Measurements from ENCODE around the gene FHAD1. TPM values are rescaled to one million over a fixed set of nuclear protein-coding genes. Genes with fewer than 3 reads are reported as not detected.
A peak's percentile ranks its signal among the peaks of the same experiment; 100 is the strongest.

Gene FHAD1
- total RNA-seq, 1 experiment from 2014 or later, result 3.5 TPM

DNA sequence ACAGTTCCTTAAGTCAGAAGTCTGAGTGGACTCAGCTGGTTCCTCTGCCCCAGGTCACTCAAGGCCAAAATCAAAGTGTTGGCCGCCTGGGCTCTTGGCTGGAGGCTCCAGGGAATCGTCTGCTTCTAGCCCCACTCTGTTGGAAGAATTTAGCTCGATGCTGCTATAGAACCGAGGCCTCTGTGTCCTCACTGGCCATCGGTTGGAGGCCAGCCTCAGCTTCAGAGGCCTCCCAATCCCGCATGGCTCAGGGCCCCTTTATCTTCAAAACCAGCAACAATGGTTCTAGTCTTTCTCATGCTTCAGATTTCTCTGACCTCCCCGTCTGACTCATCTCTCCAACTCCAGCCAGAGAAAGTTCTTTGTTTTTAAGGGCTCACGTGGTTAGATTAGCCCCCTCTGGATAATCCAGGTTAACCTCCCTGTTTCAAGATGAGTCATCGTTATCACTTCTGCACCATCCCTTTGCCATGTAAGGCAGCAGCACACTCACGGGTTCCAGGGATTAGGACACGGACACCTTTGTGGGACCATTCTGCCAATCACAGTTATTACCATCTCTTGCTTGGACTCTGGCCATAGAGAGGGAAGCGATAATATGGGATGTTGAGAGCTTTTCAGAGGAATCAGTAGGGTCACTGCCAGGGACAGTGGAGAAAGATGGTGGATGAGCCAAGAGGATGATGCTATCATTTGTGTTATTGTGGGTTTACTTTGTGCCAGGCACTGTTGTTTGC lies 13.6 kb downstream of the FHAD1 start (continued):
- TF ChIP-seq, protein P1, sequence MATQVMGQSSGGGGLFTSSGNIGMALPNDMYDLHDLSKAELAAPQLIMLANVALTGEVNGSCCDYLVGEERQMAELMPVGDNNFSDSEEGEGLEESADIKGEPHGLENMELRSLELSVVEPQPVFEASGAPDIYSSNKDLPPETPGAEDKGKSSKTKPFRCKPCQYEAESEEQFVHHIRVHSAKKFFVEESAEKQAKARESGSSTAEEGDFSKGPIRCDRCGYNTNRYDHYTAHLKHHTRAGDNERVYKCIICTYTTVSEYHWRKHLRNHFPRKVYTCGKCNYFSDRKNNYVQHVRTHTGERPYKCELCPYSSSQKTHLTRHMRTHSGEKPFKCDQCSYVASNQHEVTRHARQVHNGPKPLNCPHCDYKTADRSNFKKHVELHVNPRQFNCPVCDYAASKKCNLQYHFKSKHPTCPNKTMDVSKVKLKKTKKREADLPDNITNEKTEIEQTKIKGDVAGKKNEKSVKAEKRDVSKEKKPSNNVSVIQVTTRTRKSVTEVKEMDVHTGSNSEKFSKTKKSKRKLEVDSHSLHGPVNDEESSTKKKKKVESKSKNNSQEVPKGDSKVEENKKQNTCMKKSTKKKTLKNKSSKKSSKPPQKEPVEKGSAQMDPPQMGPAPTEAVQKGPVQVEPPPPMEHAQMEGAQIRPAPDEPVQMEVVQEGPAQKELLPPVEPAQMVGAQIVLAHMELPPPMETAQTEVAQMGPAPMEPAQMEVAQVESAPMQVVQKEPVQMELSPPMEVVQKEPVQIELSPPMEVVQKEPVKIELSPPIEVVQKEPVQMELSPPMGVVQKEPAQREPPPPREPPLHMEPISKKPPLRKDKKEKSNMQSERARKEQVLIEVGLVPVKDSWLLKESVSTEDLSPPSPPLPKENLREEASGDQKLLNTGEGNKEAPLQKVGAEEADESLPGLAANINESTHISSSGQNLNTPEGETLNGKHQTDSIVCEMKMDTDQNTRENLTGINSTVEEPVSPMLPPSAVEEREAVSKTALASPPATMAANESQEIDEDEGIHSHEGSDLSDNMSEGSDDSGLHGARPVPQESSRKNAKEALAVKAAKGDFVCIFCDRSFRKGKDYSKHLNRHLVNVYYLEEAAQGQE (IDR thresholded peaks at IDR 0.05; ENCODE audit: low read depth), result no peak

DNA sequence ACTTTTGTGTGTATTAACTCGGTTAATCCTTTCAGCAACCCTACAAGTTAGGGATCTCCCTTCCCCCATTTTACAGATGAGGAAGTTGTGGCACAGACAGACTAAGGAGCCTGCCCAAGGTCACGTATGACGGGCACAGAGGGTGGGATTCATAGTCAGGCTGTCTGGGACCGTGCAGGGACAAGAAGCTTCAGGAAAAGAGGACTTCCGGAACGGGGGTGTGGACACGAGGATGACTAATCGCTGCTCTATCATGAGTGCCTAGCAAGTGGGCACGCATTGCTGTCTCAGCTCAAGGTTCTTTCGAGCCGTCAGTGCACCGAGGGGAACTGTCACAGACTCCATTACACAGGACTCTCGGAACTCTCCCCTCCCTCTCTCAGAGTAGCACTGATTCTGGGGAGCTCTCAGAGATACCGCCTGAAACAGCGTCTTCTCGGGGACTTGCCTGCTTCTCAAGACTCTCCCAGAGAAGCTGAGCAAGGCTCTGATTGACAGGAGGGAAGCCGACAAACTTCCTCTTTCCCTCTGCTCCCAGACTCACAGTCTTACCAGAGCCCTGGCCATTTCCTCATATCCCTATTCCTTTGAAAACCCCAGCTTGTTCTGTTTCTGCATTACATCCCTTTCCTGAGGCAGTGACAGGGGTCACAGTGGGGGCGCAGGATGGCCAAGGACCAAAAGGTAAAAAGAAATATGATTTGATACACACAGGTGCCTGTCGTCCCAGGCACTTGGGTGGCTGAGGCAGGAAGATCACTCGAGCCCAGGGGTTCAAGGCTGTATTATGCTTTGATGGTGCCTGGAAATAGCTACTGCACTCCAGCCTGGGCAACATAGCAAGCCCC lies 14.4 kb downstream of the FHAD1 start:
- H3K4me3 ChIP-seq (replicated peaks in 1 of 2; ENCODE audit: low read depth in 1 of 2, low read length in 2 of 2), result peak overlapping the region; percentile 37 to 56
- no peaks in the 10 kb centered on the region for H3K27me3 ChIP-seq (ENCODE audit: insufficient read depth, low read length)
- intact Hi-C loops (cut with micrococcal nuclease), result no loop called here
- no peaks in the 10 kb centered on the region for H4K20me1 ChIP-seq (ENCODE audit: insufficient read depth)
- peak overlapping the region; percentile 71 for H2AFZ ChIP-seq (ENCODE audit: low read depth, low read length, poor library complexity, severe bottlenecking)
- no TSS peak for BruUV-seq (replicated peaks)
- TF ChIP-seq CBX3 (IDR thresholded peaks at IDR 0.05; ENCODE audit: low read depth) (peak; percentile 69), EGR1 (IDR thresholded peaks at IDR 0.05; ENCODE audit: low read depth) (peak; percentile 47; the same call in 1 of the 2 replicates), EZH2phosphoT487 (IDR thresholded peaks at IDR 0.05; ENCODE audit: borderline replicate concordance) (no peak), EZH2 (IDR thresholded peaks at IDR 0.05) (no peak), ELF1 (IDR thresholded peaks at IDR 0.05; ENCODE audit: borderline replicate concordance, low read depth) (no peak; the same call in 1 of the 2 replicates), JUND (IDR thresholded peaks at IDR 0.05) (peak; percentile 73), FOSL1 (IDR thresholded peaks at IDR 0.05; ENCODE audit: low read depth) (peak; percentile 71), YY1 (IDR thresholded peaks at IDR 0.05; ENCODE audit: extremely low read depth, insufficient replicate concordance, low read depth, low read length) (peak; percentile 38), SP1 (IDR thresholded peaks at IDR 0.05; ENCODE audit: low read depth) (peak; percentile 39; the same call in 1 of the 2 replicates), TCF7L2 (IDR thresholded peaks at IDR 0.05; ENCODE audit: borderline replicate concordance, extremely low read depth, insufficient read depth, insufficient read length) (peak; percentile 40)
- TF ChIP-seq, protein P2, sequence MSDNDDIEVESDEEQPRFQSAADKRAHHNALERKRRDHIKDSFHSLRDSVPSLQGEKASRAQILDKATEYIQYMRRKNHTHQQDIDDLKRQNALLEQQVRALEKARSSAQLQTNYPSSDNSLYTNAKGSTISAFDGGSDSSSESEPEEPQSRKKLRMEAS (IDR thresholded peaks at IDR 0.05), result peak; percentile 83
- peak overlapping the region; percentile 95 for H3K4me2 ChIP-seq (ENCODE audit: low read length)
- H3K9me3 ChIP-seq (ENCODE audit: control insufficient read depth in 1 of 2, insufficient read depth in 1 of 2, low read depth in 1 of 2, low read length in 2 of 2), result peaks cover 7 to 8% of the 10 kb centered on the region in 2 experiments; a peak in 1 of 4 replicates
- no peaks in the 10 kb centered on the region for H3K9me2 ChIP-seq (ENCODE audit: insufficient read depth)
- peak overlapping the region; percentile 54 for H3K9ac ChIP-seq (ENCODE audit: low read length)
- ChIA-PET CTCF (interaction anchor here (1.0 to 2.2 kb wide), 2 partner anchors 10 to 133 kb away, joined by 5 to 16 read pairs; no protein-coding TSS in a partner anchor), RAD21 (ENCODE audit: low non-redundant PET in 1 of 2, low total read pairs in 2 of 2, uncharacterized antibody in 2 of 2, unreplicated experiment in 2 of 2) (interaction anchor here in 1 of 2 experiments (1.2 to 1.5 kb wide), 2 partner anchors 109 to 133 kb away, joined by 3 to 6 read pairs; no protein-coding TSS in a partner anchor), POLR2A (interaction anchor here (1.2 kb wide), 1 partner anchor 13 kb away, joined by 4 read pairs; no protein-coding TSS in a partner anchor)
- peaks cover 22 to 40% of the 10 kb centered on the region in 2 experiments for H3K4me1 ChIP-seq (ENCODE audit: control insufficient read depth in 1 of 2, insufficient read depth in 2 of 2, low read length in 2 of 2)
- H3K36me3 ChIP-seq (ENCODE audit: control insufficient read depth in 1 of 2, insufficient read depth in 2 of 2, low read length in 2 of 2), result no peaks in the 10 kb centered on the region
- ATAC-seq, result peak; percentile 76
- H3K79me2 ChIP-seq (ENCODE audit: insufficient read depth, low read length), result no peaks in the 10 kb centered on the region
- H3K27ac ChIP-seq (ENCODE audit: low read depth, low read length), result peak overlapping the region; percentile 62
- DNase-seq (ENCODE audit: low read depth, low spot score), result peak; percentile 57

Data from HCT116 (cell line).